Measurements from ENCODE around the gene ENTPD2. TPM values are rescaled to one million over a fixed set of nuclear protein-coding genes. Genes with fewer than 3 reads are reported as not detected.

The ENTPD2 gene
- total RNA-seq, 1 donor from 2014 or later = 5.2 TPM

- no peaks in the 10 kb centered on the region for H3K36me3 ChIP-seq (ENCODE audit: control insufficient read depth in 3 of 3, insufficient read depth in 3 of 3, low read length in 3 of 3)
- no peak overlapping the region for H3K9ac ChIP-seq (ENCODE audit: low read depth in 1 of 3, low read length in 3 of 3)
- no peak overlapping the region for H3K4me3 ChIP-seq (ENCODE audit: low read length in 3 of 3)
- H3K9me3 ChIP-seq (ENCODE audit: control insufficient read depth in 3 of 3, low read length in 3 of 3) = no peaks in the 10 kb centered on the region
- H3K27ac ChIP-seq (ENCODE audit: low read depth, low read length) = no peak overlapping the region
- peaks cover 3 to 10% (median 4%) of the 10 kb centered on the region in 3 donors for H3K27me3 ChIP-seq (ENCODE audit: control insufficient read depth in 3 of 3, insufficient read depth in 3 of 3, low read length in 3 of 3)
- no peaks in the 10 kb centered on the region for H3K4me1 ChIP-seq (ENCODE audit: control insufficient read depth in 3 of 3, insufficient read depth in 3 of 3, low read length in 3 of 3)
These were observed 51.8 kb downstream of the ENTPD2 start for GRCh38 chr9:137001857-137002645.

GRCh38 chr9:137000177-137000930 lies 53.5 kb downstream of the ENTPD2 start:
- H3K4me1 ChIP-seq (ENCODE audit: control insufficient read depth in 3 of 3, insufficient read depth in 3 of 3, low read length in 3 of 3) = peaks cover 0 to 7% (median 3%) of the 10 kb centered on the region in 3 donors
- no peak overlapping the region for H3K27ac ChIP-seq (ENCODE audit: low read depth, low read length)
- no peak overlapping the region for H3K9ac ChIP-seq (ENCODE audit: low read depth in 1 of 3, low read length in 3 of 3)
- H3K9me3 ChIP-seq (ENCODE audit: control insufficient read depth in 3 of 3, low read length in 3 of 3) = no peaks in the 10 kb centered on the region
- peaks cover 6 to 15% (median 15%) of the 10 kb centered on the region in 3 donors for H3K27me3 ChIP-seq (ENCODE audit: control insufficient read depth in 3 of 3, insufficient read depth in 3 of 3, low read length in 3 of 3)
- H3K4me3 ChIP-seq (ENCODE audit: low read length in 3 of 3) = no peak overlapping the region
- no peaks in the 10 kb centered on the region for H3K36me3 ChIP-seq (ENCODE audit: control insufficient read depth in 3 of 3, insufficient read depth in 3 of 3, low read length in 3 of 3)

Small RNAs within 50 kb of the gene (small RNA-seq; reads per million reads assigned to genes)
- 0.07 reads per million for gene RF00153

Other genes starting within 250 kb of the ENTPD2 start
- gene RABL6, start 246.1 kb downstream of the ENTPD2 start, total RNA-seq = 34.4 TPM
- 0.52 TPM for gene AJM1, start 211.6 kb downstream of the ENTPD2 start, total RNA-seq
- 109 TPM for gene PHPT1, start 204.7 kb downstream of the ENTPD2 start, total RNA-seq
- gene MAMDC4, start 201.7 kb downstream of the ENTPD2 start, total RNA-seq = 0.52 TPM
- 196 TPM for gene EDF1, start 187.8 kb downstream of the ENTPD2 start, total RNA-seq
- 4.7 TPM for gene TRAF2, start 167.5 kb downstream of the ENTPD2 start, total RNA-seq
- 45.4 TPM for gene FBXW5, start 109.3 kb downstream of the ENTPD2 start, total RNA-seq
- gene C8G, start 108.8 kb downstream of the ENTPD2 start, total RNA-seq = not detected
- not detected for gene LCN12, start 101.8 kb downstream of the ENTPD2 start, total RNA-seq
- gene PTGDS, start 76.6 kb downstream of the ENTPD2 start, total RNA-seq = 4.2 TPM
- under 0.01 TPM for gene LCNL1, start 71.1 kb downstream of the ENTPD2 start, total RNA-seq
- 2.1 TPM for gene PAXX, start 61.6 kb downstream of the ENTPD2 start, total RNA-seq
- not detected for gene CLIC3, start 57.5 kb downstream of the ENTPD2 start, total RNA-seq
- 5.2 TPM for gene ABCA2, start 25.8 kb downstream of the ENTPD2 start, total RNA-seq
- gene FUT7, start 22.0 kb downstream of the ENTPD2 start, total RNA-seq = not detected
- gene NPDC1, start 7.9 kb downstream of the ENTPD2 start, total RNA-seq = 5.7 TPM
- 1.0 TPM for gene SAPCD2, start 16.5 kb upstream of the ENTPD2 start, total RNA-seq
- gene UAP1L1, start 23.5 kb upstream of the ENTPD2 start, total RNA-seq = 1.0 TPM
- gene MAN1B1, start 32.9 kb upstream of the ENTPD2 start, total RNA-seq = 31.8 TPM
- gene DPP7, start 60.7 kb upstream of the ENTPD2 start, total RNA-seq = 19.8 TPM
- gene GRIN1, start 85.1 kb upstream of the ENTPD2 start, total RNA-seq = not detected
- gene LRRC26, start 116.0 kb upstream of the ENTPD2 start, total RNA-seq = not detected
- gene TMEM210, start 118.0 kb upstream of the ENTPD2 start, total RNA-seq = not detected
- gene ANAPC2, start 134.5 kb upstream of the ENTPD2 start, total RNA-seq = 21.4 TPM
- 47.0 TPM for gene SSNA1, start 134.6 kb upstream of the ENTPD2 start, total RNA-seq
- gene TPRN, start 146.7 kb upstream of the ENTPD2 start, total RNA-seq = 2.6 TPM
- 32.9 TPM for gene TMEM203, start 151.6 kb upstream of the ENTPD2 start, total RNA-seq
- 4.7 TPM for gene NDOR1, start 151.6 kb upstream of the ENTPD2 start, total RNA-seq
- gene RNF208, start 168.2 kb upstream of the ENTPD2 start, total RNA-seq = not detected
- gene CYSRT1, start 171.1 kb upstream of the ENTPD2 start, total RNA-seq = not detected
- gene RNF224, start 173.4 kb upstream of the ENTPD2 start, total RNA-seq = not detected
- not detected for gene SLC34A3, start 176.8 kb upstream of the ENTPD2 start, total RNA-seq
- 97.1 TPM for gene TUBB4B, start 187.2 kb upstream of the ENTPD2 start, total RNA-seq
- not detected for gene STPG3, start 197.2 kb upstream of the ENTPD2 start, total RNA-seq
- gene NELFB, start 201.3 kb upstream of the ENTPD2 start, total RNA-seq = 33.9 TPM
- 2.1 TPM for gene TOR4A, start 223.7 kb upstream of the ENTPD2 start, total RNA-seq
- gene NRARP, start 248.2 kb upstream of the ENTPD2 start, total RNA-seq = 2.1 TPM

All from skeletal muscle tissue (tissue), 5 donors.